ENCODE measurements around the gene UXS1.

GRCh38 chr2:106158871-106159270 is 35.2 kb downstream of the UXS1 start:
- TF ChIP-seq CTCF (conservative IDR thresholded peaks at IDR 0.05; ENCODE audit: low read length) (no peak), EZH2phosphoT487 (IDR thresholded peaks at IDR 0.05; ENCODE audit: borderline replicate concordance) (no peak)

Data from Loucy (cell line).